Right hindlimb (tissue), 1 donor: ENCODE results near the gene BBS4.
"Not testable (repeated sequence)": the region's sequence is repeated elsewhere in the genome, so short reads cannot be mapped to it uniquely, and the experiment has no call there.

Experiments
- DNase-seq: peaks from one replicate; pipeline ENCODE4 v3.0.0-alpha.2; 2018

The BBS4 gene

DNA sequence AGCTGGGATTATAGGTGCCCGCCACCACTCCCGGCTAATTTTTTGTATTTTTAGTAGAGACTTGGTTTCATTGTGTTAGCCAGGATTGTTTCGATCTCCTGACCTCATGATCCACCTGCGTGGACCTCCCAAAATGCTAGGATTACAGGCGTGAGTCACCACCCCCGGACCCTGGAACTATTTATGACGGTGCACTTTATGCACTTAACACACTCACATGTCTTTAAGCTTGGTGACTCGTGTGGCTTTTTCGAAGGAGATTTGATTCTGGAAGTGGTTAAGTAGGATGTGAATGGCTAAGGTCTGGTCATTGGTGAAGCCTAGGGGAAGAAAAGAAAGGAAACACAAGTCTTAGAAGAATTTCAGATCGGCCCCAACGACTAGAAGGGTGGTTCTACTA, 20.3 kb downstream of the BBS4 start:
- DNase-seq = no peak

- DNase-seq = not testable (repeated sequence)
Observed at GRCh38 chr15:72708551-72709303, 22.7 kb downstream of the BBS4 start.

DNA sequence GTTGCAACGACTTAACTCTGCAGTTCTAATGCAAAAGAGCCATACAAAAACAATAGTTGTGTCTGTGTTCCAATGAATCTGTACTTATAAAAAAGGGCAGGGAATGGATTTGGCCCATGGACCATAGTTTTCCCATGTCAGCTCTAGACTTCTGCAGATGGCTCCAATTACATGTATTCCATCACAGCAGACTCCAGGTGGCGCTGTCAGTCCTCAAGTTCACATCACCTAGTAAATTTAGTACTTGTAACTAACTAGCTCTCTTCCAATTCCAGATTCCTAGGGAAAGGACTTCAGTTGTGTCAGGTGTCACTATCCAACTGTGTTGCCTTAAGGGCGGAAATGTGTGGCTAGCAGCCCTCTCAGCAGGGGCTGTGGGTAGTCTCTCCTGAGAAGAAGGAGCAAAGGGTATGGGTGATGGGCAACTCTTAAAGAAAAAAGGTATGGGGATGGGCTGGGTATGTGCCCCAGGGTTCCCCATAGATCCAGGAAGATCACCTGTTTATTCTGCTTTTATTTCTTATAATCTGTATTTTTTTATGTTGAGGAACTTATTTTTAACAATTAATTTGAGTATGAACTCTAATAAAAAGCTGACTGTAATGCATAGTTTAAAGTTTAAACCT, 36.2 kb downstream of the BBS4 start:
- peak; percentile 71 for DNase-seq

GRCh38 chr15:72724028-72724427, 38.0 kb downstream of the BBS4 start:
- DNase-seq = no peak

- no peak for DNase-seq
Observed at GRCh38 chr15:72725446-72725845, 39.4 kb downstream of the BBS4 start.

- not testable (repeated sequence) for DNase-seq
Observed at GRCh38 chr15:72725851-72726250, 39.8 kb downstream of the BBS4 start.

DNA sequence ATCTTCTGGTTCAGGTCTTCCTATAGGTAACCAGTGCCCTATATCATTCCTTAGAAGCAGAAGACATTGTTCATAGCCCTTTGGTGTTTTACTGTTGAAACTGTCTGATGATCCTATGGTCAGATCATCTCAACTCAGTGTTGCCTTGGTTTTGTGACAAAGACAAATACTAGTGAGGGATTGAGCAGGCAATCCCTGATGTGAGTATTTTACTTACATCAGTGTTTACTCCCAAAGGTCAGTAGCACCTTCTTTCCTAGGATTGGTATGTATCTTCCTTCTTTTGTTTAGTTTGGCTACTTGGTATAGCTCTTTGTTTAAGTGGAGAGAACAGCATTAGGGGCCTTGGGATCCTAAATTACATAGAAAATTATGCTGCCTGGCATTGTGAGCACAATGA, 41.1 kb downstream of the BBS4 start:
- DNase-seq = no peak

DNA sequence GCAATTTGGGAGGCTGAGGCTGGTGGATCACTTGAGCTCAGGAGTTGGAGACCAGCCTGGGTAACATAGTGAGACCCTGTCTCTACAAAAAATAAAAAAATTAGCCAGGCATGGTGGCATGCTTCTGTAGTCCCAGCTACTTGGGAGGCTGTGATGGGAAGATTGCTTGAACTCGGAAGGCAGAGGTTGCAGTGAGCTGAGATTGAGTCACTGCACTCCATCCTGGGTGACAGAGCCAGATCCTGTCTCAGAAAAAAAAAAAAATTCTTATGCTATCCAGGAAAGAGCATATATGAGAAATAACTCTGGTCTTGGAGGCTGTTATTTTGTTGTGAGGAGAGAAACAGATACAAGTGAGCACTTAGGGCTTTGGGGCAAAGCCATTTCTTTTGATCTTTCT, 42.2 kb downstream of the BBS4 start:
- DNase-seq = not testable (repeated sequence)

GRCh38 chr15:72728821-72729220, 42.8 kb downstream of the BBS4 start:
- DNase-seq = no peak

DNA sequence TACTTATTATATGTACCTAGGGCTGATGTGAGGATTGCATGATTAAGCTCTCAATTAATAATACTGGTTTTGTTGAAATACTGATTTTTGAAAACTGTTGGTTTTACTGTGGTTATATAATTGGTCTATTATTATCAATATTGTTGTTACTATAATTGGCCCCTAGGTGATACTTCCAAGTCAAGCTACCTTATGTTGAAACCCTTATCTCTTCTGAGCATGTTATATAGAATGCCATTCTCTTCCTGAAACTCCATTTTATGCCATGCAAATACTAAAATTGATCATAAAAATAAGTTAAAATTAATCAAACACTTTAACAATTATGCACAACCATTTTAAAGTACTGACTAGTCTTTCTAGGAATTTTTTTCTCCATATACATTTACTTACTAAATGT, 46.1 kb downstream of the BBS4 start:
- no peak for DNase-seq

DNA sequence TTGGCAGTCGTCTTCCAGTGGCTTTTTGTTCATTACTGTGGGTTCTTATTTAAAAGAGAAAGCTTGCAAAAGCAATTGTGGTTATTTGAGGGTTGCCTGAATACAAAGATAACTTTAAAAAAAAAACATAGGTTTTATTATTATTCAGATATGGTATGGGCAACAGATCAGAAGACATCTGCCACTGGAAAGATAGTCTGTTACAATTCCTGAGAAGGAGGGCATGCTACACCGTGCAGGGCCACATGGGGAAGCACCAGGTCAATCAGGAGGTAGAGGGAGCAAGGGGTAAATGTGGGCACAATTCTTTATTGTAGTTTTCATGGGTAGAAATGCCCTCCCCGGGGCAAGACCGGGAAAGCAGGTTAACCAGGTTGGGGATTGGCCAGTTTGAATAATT, 46.5 kb downstream of the BBS4 start:
- no peak for DNase-seq

DNA sequence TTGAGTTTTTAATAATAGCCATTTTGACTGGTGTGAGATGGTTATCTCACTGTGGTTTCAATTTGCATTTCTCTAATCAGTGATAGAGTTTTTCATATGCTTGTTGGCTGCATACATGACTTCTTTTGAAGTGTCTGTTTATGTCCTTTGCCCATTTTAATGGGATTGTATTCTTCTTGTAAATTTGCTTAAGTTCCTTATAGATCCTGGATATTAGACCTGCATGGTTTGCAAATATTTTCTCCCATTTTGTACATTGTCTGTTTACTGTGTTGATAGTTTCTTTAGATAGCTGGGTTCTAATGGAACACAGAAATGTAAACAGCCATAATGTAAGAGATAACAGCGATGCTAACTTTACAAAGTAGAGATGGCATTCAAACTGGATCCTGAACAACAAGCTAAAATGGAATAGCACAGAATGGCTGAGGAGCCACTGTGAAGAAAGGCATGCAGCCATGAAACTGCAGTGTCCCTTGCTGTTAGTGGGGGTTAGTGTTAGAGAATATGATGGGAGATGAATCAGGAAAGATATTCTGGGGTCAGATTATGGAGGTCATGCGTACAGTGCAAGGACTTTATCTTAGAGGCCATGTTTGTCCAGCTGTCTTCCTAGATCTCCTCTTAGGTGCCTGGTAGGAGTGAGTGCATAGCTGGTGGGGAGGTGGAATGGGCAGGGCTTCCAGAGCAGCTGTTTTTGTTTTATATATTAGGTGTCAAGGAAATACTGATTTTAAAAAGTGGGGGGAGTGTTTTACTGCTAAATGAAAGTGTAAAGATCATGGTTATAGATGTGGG, 48.1 kb downstream of the BBS4 start:
- no peak for DNase-seq

- no peak for DNase-seq
Observed at GRCh38 chr15:72735111-72735510, 49.1 kb downstream of the BBS4 start.

- no peak for DNase-seq
Observed at GRCh38 chr15:72737061-72737460, 51.1 kb downstream of the BBS4 start.

DNA sequence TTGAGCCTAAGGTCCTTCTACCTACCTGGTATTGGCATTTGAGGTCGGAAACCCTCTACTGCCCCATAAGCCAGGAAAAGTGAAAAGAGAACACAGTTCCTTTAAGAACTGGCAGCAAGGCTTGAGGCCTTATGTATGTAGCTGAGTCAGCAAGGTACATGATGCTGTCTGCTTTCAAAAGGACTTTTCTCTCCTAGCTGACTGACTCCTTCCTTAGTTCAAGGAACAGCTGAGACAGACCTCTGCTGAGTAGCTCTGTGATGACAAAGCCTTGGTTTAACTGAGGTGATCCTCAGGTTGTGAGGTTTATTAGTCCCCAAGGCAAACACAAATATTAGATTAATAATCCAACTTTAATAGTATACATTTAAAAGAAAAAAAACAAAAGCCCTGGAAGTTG, 51.7 kb downstream of the BBS4 start:
- no peak for DNase-seq

DNA sequence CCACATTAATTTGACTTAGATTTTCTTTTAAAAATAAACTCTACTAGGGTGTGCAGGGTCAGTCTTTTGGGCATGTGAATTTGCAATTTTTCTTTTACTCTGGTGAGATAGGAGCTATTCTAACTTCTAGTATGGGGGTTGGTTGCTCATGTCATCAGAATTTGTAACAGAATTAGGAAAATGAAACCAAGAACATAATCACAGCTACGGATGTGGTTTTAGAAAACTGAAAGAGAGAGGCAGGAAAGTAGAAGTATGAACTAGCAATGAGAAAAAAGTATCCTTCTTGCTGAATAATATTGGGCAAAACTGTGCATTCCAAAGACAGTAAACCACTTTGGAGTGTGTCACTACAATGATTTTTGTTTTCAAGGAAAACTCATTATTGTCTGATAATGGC, 54.2 kb downstream of the BBS4 start:
- DNase-seq = no peak

GRCh38 chr15:72749700-72750099, 63.7 kb downstream of the BBS4 start:
- no peak for DNase-seq

DNA sequence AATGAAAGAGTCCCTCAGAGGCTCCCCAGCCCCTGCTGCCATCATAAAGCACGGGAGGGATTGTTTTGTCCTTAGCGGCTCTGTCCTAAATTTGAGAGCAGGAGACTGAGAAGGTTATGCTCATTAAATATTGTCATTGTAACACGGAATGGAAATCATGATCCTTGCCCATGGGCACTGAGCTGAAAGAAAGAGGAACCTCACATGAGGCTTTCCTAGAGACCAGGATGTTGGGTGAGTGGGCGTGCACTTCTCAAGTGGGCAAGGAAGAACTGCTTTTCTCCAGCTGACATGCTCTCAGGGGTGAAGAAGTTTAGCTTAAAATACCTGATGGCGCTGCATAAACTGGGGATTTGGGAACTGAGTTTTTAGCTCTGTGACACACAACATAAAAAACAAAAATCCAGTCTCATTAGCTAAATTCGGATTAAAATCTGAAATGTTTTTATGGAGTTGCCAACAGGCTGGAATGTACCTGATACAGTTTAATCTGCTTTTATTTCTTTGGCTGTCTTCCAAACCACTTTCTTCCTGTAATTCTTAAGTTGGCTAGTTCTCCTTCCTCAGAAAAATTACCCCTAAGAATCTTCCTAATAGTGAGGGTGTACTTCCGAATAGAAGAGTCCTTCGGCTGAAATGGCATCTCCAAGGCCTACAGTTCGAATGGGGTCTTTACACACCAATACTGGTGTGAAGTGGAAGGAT, 65.9 kb downstream of the BBS4 start:
- no peak for DNase-seq

DNA sequence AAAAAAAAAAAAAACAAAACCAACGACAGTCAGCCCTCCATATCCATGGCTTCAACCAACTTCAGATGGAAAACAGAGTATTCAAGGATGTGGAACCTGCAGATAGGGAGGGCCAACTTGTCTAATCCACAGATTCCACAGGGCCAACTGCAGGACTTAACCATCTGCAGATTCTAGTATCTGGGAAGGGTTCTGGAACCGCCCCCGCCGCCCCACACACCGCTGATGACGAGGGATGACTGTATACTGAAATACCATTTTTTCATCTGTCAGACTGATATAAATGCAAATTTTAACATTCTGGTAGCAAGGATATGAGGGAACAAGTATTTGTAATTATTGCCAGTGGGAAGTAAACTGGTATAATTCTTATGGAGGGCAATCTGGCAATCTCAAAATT, 68.1 kb downstream of the BBS4 start:
- no peak for DNase-seq

DNA sequence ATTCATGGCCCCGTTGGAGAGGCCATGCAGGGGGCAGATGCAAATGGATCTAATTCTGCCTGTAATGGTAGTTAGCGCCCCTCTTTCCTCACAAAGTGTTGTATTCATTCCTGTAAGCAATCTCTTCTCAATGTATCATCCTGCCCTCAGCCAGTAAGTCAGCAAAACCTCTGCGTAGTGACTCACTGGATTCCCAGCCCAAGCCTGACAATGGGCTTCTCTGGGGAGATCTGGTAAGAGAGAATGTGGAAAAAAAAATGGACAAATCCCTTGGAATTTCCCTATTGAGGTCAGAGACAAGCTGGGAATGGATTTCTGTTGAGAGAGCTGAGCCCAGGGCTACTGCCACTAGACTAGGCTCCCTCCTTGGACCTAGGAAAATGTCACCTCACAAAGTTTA, 72.2 kb downstream of the BBS4 start:
- no peak for DNase-seq

- DNase-seq = no peak
Observed at GRCh38 chr15:72760590-72761260, 74.7 kb downstream of the BBS4 start.

DNA sequence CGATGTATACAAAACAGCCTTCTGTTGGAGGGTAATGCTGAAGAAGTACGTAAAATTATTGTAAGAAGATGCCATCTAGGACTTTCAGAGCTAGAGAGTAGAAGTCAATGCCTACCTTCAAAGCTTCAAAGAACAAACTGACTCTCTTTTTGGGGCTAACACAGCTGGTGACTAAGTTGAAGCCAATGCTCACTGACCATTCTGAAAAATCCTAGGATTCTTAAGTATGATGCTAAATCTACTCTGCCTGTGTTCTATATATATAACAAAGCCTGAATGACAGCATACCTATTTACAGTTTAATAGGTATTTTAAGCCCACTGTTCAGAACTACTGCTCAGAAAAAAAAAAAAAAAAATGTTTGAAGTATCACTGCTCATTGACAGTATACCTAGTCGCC, 78.6 kb downstream of the BBS4 start:
- no peak for DNase-seq

GRCh38 chr15:72766025-72766424, 80.0 kb downstream of the BBS4 start:
- no peak for DNase-seq
